ENCODE measurements around the gene PRAMEF5.
"Not testable (repeated sequence)": the region's sequence is repeated elsewhere in the genome, so short reads cannot be mapped to it uniquely, and the experiment has no call there.

PRAMEF5 gene

DNA sequence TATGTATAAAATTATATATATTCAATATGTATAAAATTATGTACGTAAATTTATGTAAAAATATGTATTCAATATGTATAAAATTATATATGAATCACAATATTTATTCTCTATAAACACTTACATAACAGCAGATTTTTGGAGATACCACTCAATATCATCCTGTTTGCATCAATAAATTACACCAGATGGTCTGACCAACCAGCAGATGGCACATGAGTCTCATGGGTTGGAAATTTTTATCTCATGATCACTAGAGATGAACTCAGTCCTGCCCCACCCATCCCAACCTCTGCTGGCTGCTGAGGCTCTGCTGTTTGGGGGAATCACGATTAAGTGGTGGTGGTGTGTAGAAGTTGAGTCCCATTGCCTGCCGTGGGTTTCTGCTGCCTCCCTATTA, 25.6 kb downstream of the PRAMEF5 start:
- not testable (repeated sequence) for DNase-seq

DNA sequence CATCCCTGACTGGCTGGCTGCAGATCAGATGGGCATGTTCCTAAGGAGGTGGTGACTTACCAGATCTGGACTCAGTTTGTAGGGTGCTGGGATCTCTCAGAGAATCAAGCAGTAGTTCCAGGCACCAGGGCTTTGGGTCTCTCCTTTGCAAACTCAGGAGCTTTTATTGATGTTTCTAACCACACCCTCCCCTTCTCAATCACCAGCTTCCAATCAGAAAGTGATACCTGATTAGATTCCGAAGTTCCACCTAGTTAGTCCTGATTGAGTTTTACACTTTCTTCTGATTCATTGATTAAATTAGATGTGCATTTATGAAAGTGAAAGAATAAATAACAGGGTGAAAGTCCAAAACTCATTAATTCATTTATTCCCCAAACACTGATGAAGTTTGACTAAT, 31.0 kb downstream of the PRAMEF5 start, which contains the start of gene PRAMEF8:
Gene PRAMEF8 (minus strand): TSS at position 101 of the 400 bp plus-strand sequence. CDS start 1,046 bp downstream, outside the sequence.
- not testable (repeated sequence) for DNase-seq

DNA sequence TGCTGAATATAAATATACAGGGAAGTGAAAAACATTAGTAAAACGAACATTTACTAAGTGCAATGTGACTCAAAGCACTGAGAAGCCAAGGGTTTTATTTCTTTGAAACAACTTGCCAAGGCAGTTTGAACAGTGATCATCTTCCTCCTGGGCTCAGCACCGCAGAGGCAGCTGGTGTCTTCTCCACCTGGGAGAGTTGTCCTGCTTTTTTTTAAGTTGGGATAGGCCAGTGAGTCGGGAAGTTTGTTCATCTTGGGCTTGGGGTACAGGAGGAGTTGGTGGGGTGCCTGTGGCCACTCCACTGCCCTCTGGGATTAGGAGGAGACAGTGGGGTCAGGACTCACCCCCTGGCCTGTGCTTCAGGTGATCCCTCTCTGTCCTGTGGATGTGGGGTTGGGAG, 35.0 kb downstream of the PRAMEF5 start:
- DNase-seq, result not testable (repeated sequence)

DNA sequence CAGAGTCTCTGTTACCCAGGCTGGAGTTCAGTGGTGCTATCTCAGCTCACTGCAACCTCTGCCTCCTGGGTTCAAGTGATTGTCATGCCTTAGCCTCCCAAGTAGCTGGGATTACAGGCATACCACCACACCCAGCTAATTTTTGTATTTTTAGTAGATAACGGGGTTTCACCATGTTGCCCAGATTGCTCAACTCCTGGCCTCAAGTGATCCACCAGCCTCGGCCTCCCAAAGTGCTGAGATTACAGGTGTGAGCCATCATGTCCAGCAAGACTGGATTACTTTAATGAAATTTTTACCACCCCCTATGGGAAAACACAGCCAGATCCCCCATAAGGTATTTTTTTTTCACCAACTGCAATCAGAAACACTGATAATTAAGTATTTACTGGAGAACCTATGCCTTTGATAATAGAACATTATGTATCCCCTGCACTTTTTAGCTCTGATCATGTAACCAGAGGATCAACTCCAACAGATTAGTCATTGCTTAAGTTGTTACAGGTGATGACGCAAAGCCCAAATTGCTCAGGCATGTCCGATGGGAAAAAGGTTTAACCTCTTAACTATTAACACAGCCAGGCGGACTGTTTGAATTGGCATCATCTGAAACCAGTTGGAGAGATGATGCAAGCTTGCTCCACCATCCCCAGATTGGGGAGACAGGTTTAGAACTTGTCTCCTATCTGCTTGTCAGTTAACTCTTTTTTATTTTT, 43.4 kb downstream of the PRAMEF5 start:
- not testable (repeated sequence) for DNase-seq

DNA sequence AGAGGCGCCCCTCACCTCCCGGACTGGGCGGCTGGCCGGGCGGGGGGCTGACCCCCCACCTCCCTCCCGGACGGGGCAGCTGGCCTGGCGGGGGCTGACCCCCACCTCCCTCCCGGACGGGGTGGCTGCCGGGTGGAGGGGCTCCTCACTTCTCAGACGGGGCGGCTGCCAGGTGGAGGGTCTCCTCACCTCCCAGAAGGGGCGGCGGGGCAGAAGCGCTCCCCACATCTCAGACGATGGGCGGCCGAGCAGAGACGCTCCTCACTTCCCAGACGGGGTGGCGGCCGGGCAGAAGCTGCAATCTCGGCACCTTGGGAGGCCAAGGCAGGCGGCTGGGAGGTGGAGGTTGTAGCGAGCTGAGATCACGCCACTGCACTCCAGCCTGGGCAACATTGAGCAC, 44.7 kb downstream of the PRAMEF5 start:
- DNase-seq, result not testable (repeated sequence)

GRCh38 chr1:13302197-13302596, 48.2 kb downstream of the PRAMEF5 start:
- DNase-seq, result not testable (repeated sequence)

DNA sequence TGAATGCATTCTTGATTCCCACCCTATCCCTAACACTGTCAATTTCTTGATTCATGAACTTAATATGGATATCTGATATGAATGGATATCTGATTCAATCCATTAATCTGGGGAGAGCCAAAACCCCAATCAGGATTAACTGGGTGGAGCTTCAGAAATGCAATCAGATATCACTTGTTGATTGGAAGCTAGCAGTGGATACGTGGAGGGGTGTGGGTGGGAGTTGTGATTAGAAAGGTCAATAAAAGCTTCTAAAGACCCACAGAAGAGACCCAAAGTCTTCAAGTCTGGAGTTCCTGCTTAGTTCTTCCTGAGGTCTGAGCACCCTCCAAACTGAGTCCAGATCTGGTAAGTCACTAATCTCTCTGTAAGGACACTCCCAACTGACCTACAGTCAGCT, 49.2 kb downstream of the PRAMEF5 start, which contains the start of gene PRAMEF33:
Gene PRAMEF33 (plus strand): TSS at position 301 of the 400 bp plus-strand sequence. CDS start 2,416 bp downstream, outside the sequence.
- not testable (repeated sequence) for DNase-seq

Data from activated CD4-positive, alpha-beta T cell treated with anti-CD3 and anti-CD28 coated beads for 4 hours (primary cell).